A549 (cell line): ENCODE data around the gene USP3. TPM values are rescaled to one million over a fixed set of nuclear protein-coding genes. Genes with fewer than 3 reads are reported as not detected.

Experiments used
- ATAC-seq, 2 experiments: fragments of 200-7000 bp in 1 of 2; fragments of >200 bp in 1 of 2; cut with Nextera tagmentation in 1 of 2; cut with Tn5 transposase in 1 of 2; 3 replicates each; pipeline versions ENCODE4 v1.8.0 to v1.9.1; 2018 to 2020; ENCODE audit warnings: mild to moderate bottlenecking in 1 of 2, moderate library complexity in 1 of 2
- CTCF ChIA-PET: fragments of 300-600 bp; sonication (Branson Sonifier 250); formaldehyde crosslinking; extraction: SDS; loops from one replicate; lab custom pipeline; 2021; ENCODE audit warnings: antibody characterized with exemption, inconsistent platforms; lab: Yijun Ruan, JAX
- POLR2A ChIA-PET: fragments of 350-600 bp; formaldehyde crosslinking; extraction: SDS; loops from one replicate; lab custom pipeline; 2021; ENCODE audit warnings: antibody characterized with exemption, inconsistent platforms; lab: Yijun Ruan, JAX
- DNase-seq, 2 experiments: peaks; one replicate each; pipeline versions ENCODE4 v3.0.0 to v3.0.0-alpha.2; 2011 to 2016; ENCODE audit warnings: low read depth in 1 of 2, low spot score in 1 of 2
- FAIRE-seq: peaks from 2 replicates; lab custom pipeline; 2011; peaks lifted over from hg19 to GRCh38; lab: Jason Lieb, UNC
- H3K27ac ChIP-seq, 2 experiments: fragments of >200 bp; sonication (Bioruptor Twin); formaldehyde crosslinking; 3 replicates each; pipeline ENCODE4 v1.5.1; 2016 to 2017
- H3K4me1 ChIP-seq: fragments of >200 bp; sonication (Bioruptor Twin); formaldehyde crosslinking; 3 replicates; pipeline ENCODE4 v1.6.1; 2016
- H3K4me2 ChIP-seq: fragments of >200 bp; sonication (Bioruptor Twin); formaldehyde crosslinking; 3 replicates; pipeline ENCODE4 v1.6.1; 2016
- H3K4me3 ChIP-seq: fragments of >200 bp; sonication (Bioruptor Twin); formaldehyde crosslinking; 3 replicates; pipeline ENCODE4 v1.5.1; 2016
- H3K9me3 ChIP-seq: fragments of >200 bp; sonication (Bioruptor Twin); formaldehyde crosslinking; 3 replicates; pipeline ENCODE4 v1.6.1; 2016
- CBX2 ChIP-seq: fragments of 200-600 bp; sonication (generic); IDR thresholded peaks from 2 replicates; pipeline ENCODE4 v1.6.1; 2016; ENCODE audit warnings: low read depth, mild to moderate bottlenecking, borderline replicate concordance
- CHD2 ChIP-seq: fragments of 150-350 bp; IDR thresholded peaks from 2 replicates; pipeline ENCODE4 v1.6.1; 2014; ENCODE audit warnings: low read length; ENCODE audit not compliant: partially characterized antibody
- CHD4 ChIP-seq: fragments of 200-600 bp; sonication (generic); IDR thresholded peaks from 2 replicates; pipeline ENCODE4 v1.6.1; 2016; ENCODE audit warnings: antibody characterized with exemption, mild to moderate bottlenecking, borderline replicate concordance
- E2F6 ChIP-seq: IDR thresholded peaks from 2 replicates; pipeline ENCODE4 v1.6.1; 2012; ENCODE audit warnings: low read depth, borderline replicate concordance
- ELK1 ChIP-seq: fragments of 150-350 bp; IDR thresholded peaks from 2 replicates; pipeline ENCODE4 v1.6.1; 2014; ENCODE audit warnings: low read depth, mild to moderate bottlenecking, low read length
- EP300 ChIP-seq, 2 experiments: fragments of >200 bp; sonication (Bioruptor Twin); formaldehyde crosslinking; IDR thresholded peaks; 2 replicates in 1 of 2; 3 replicates in 1 of 2; pipeline ENCODE4 v1.6.1; 2016 to 2017
- FOSB ChIP-seq: fragments of 250-450 bp; sonication (Bioruptor Pico); IDR thresholded peaks from 2 replicates; pipeline ENCODE4 v1.5.0; 2020; ENCODE audit warnings: mild to moderate bottlenecking, moderate library complexity
- FOXS1 ChIP-seq: fragments of 250-450 bp; sonication (Bioruptor Pico); IDR thresholded peaks from 2 replicates; pipeline ENCODE4 v1.5.0; 2020; ENCODE audit warnings: mild to moderate bottlenecking, moderate library complexity
- HEYL ChIP-seq: fragments of 250-450 bp; sonication (Bioruptor Pico); IDR thresholded peaks from 2 replicates; pipeline ENCODE4 v1.8.0; 2021; ENCODE audit warnings: mild to moderate bottlenecking, moderate library complexity
- HOXB5 ChIP-seq: fragments of 250-450 bp; sonication (Bioruptor Pico); IDR thresholded peaks from 2 replicates; pipeline ENCODE4 v1.5.0; 2020; ENCODE audit warnings: mild to moderate bottlenecking, moderate library complexity
- JUNB ChIP-seq: fragments of >200 bp; sonication (Bioruptor Twin); formaldehyde crosslinking; IDR thresholded peaks from 2 replicates; pipeline ENCODE4 v1.6.1; 2016
- KDM1A ChIP-seq: fragments of 200-600 bp; sonication (generic); IDR thresholded peaks from 2 replicates; pipeline ENCODE4 v1.6.1; 2016; ENCODE audit warnings: low read depth, mild to moderate bottlenecking
- NFE2L2 ChIP-seq: fragments of 150-350 bp; conservative IDR thresholded peaks from 2 replicates; pipeline ENCODE4 v1.6.1; 2014; ENCODE audit warnings: low read length
- NR3C1 ChIP-seq: fragments of >200 bp; sonication (Bioruptor Twin); formaldehyde crosslinking; IDR thresholded peaks from 3 replicates; pipeline ENCODE4 v1.6.1; 2017
- PHF8 ChIP-seq: fragments of 200-600 bp; sonication (generic); IDR thresholded peaks from 2 replicates; pipeline ENCODE4 v1.6.1; 2016; ENCODE audit warnings: low read depth, mild to moderate bottlenecking, antibody characterized with exemption, moderate library complexity, borderline replicate concordance
- RARB ChIP-seq: fragments of 250-450 bp; sonication (Bioruptor Pico); IDR thresholded peaks from 2 replicates; pipeline ENCODE4 v1.8.0; 2021; ENCODE audit warnings: mild to moderate bottlenecking, moderate library complexity
- RCOR1 ChIP-seq: fragments of 150-350 bp; IDR thresholded peaks from 2 replicates; pipeline ENCODE4 v1.6.1; 2014; ENCODE audit warnings: antibody characterized with exemption, low read length, low read depth
- RNF2 ChIP-seq: fragments of 200-600 bp; sonication (generic); IDR thresholded peaks from 2 replicates; pipeline ENCODE4 v1.6.1; 2016; ENCODE audit warnings: low read depth, mild to moderate bottlenecking, antibody characterized with exemption, moderate library complexity, borderline replicate concordance
- TFCP2L1 ChIP-seq: fragments of 250-450 bp; sonication (Bioruptor Pico); IDR thresholded peaks from 2 replicates; pipeline ENCODE4 v1.5.0; 2021; ENCODE audit warnings: mild to moderate bottlenecking
- ZC3H11A ChIP-seq: fragments of 450-650 bp; IDR thresholded peaks from 2 replicates; pipeline ENCODE4 v1.6.1; 2014; ENCODE audit warnings: antibody characterized with exemption, mild to moderate bottlenecking
- ZFP36 ChIP-seq: fragments of 450-650 bp; IDR thresholded peaks from 2 replicates; pipeline ENCODE4 v1.6.1; 2014; ENCODE audit warnings: borderline replicate concordance; ENCODE audit not compliant: partially characterized antibody
- WGBS: methylation state at CpG from one replicate; pipeline ENCODE4 v1.1.6; 2017; ENCODE audit errors: missing lambda C conversion rate; 5-methylcytosine and 5-hydroxymethylcytosine counted together
- polyA plus RNA-seq, 4 experiments: library from polyadenylated mRNA; depleted of rRNA in 3 of 4; stranded (reverse); fragments of >200 nt; fragmentation: RNase III in 1 of 4; extraction: RNeasy Plus Mini Kit Qiagen cat#74134 plus additional on column Dnase treatment in 1 of 4; gene quantifications; 2 replicates in 3 of 4; 3 replicates in 1 of 4; pipeline ENCODE4 v1.2.3, GENCODE V29; 2011 to 2017
- TF ChIP-seq, protein P1 (sequence below): fragments of 200-600 bp; sonication (generic); IDR thresholded peaks from 2 replicates; pipeline ENCODE4 v1.6.1; 2016; ENCODE audit warnings: antibody characterized with exemption, mild to moderate bottlenecking, moderate library complexity
- TF ChIP-seq, protein P2 (sequence below): fragments of 250-450 bp; sonication (Bioruptor Pico); IDR thresholded peaks from 2 replicates; pipeline ENCODE4 v1.5.0; 2020; ENCODE audit warnings: low read depth, mild to moderate bottlenecking, moderate library complexity
- TF ChIP-seq, protein P3 (sequence below): fragments of 450-650 bp; IDR thresholded peaks from 2 replicates; pipeline ENCODE4 v1.6.1; 2014; ENCODE audit warnings: antibody characterized with exemption

USP3 gene
- polyA plus RNA-seq, 2 of the 4 experiments (the other 2 are of a cell fraction) = 41.8 to 99.1 TPM

DNA sequence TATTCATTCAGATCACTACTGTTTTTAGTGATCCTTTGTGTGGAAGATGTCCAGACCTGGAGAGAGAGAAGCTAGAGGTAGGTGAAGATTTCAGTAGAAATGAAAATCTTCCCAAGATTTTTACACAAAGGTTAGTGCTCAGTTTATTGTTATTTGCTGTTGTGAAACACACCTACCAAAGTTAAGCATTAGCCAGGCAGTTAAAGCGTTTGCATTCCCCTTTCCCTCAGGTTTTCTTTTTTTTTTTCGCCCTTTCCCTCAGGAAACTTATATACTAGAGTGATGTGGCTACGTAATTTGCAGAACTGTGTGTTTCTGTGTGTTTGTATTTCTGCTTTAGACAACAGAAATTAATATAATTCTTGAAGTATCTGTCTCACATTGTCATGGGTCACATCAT is 34.5 kb downstream of the USP3 start:
- H3K4me3 ChIP-seq = no peak overlapping the region
- H3K27ac ChIP-seq = no peak overlapping the region
- WGBS = 62% methylated on average over 3 of the region's 3 CpGs
- no peak for DNase-seq
- CTCF ChIA-PET = interaction anchor here (0.7 to 1.3 kb wide), 3 partner anchors 9 to 51 kb away, joined by 3 to 4 read pairs (median 3); no protein-coding TSS in a partner anchor
- TF ChIP-seq TFCP2L1 (CRISPR knock-in tag) (no peak), ELK1 (no peak), RCOR1 (no peak), FOXS1 (CRISPR knock-in tag) (no peak), KDM1A (no peak), FOSB (CRISPR knock-in tag) (no peak), RARB (CRISPR knock-in tag) (no peak), NR3C1 (no peak), ZFP36 (no peak), PHF8 (no peak), HOXB5 (CRISPR knock-in tag) (no peak), RNF2 (no peak), E2F6 (no peak), EP300 (IDR thresholded peaks at IDR 0.05) (no peak), CHD2 (no peak), HEYL (CRISPR knock-in tag) (no peak)
- TF ChIP-seq, protein P1, sequence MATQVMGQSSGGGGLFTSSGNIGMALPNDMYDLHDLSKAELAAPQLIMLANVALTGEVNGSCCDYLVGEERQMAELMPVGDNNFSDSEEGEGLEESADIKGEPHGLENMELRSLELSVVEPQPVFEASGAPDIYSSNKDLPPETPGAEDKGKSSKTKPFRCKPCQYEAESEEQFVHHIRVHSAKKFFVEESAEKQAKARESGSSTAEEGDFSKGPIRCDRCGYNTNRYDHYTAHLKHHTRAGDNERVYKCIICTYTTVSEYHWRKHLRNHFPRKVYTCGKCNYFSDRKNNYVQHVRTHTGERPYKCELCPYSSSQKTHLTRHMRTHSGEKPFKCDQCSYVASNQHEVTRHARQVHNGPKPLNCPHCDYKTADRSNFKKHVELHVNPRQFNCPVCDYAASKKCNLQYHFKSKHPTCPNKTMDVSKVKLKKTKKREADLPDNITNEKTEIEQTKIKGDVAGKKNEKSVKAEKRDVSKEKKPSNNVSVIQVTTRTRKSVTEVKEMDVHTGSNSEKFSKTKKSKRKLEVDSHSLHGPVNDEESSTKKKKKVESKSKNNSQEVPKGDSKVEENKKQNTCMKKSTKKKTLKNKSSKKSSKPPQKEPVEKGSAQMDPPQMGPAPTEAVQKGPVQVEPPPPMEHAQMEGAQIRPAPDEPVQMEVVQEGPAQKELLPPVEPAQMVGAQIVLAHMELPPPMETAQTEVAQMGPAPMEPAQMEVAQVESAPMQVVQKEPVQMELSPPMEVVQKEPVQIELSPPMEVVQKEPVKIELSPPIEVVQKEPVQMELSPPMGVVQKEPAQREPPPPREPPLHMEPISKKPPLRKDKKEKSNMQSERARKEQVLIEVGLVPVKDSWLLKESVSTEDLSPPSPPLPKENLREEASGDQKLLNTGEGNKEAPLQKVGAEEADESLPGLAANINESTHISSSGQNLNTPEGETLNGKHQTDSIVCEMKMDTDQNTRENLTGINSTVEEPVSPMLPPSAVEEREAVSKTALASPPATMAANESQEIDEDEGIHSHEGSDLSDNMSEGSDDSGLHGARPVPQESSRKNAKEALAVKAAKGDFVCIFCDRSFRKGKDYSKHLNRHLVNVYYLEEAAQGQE = no peak
- TF ChIP-seq, protein P2, sequence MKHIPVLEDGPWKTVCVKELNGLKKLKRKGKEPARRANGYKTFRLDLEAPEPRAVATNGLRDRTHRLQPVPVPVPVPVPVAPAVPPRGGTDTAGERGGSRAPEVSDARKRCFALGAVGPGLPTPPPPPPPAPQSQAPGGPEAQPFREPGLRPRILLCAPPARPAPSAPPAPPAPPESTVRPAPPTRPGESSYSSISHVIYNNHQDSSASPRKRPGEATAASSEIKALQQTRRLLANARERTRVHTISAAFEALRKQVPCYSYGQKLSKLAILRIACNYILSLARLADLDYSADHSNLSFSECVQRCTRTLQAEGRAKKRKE (CRISPR knock-in tag) = no peak
- TF ChIP-seq, protein P3, sequence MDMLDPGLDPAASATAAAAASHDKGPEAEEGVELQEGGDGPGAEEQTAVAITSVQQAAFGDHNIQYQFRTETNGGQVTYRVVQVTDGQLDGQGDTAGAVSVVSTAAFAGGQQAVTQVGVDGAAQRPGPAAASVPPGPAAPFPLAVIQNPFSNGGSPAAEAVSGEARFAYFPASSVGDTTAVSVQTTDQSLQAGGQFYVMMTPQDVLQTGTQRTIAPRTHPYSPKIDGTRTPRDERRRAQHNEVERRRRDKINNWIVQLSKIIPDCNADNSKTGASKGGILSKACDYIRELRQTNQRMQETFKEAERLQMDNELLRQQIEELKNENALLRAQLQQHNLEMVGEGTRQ = no peak
- TF ChIP-seq, all 56 proteins: peak for 0
- POLR2A ChIA-PET = interaction anchor here (0.7 kb wide), 1 partner anchor 1459 kb away, joined by 3 read pairs; no protein-coding TSS in a partner anchor
- Histone ChIP-seq H3K4me1 (peaks cover 45% of the 10 kb centered on the region), H3K9me3 (no peaks in the 10 kb centered on the region), H3K4me2 (peak overlapping the region; percentile 13; the same call in 1 of the 3 replicates)
- FAIRE-seq (no peak), ATAC-seq (no peak)

GRCh38 chr15:63539521-63539920 is 35.1 kb downstream of the USP3 start:
- Histone ChIP-seq H3K27ac (no peak overlapping the region), H3K4me3 (no peak overlapping the region), H3K9me3 (no peaks in the 10 kb centered on the region), H3K4me1 (peaks cover 48% of the 10 kb centered on the region), H3K4me2 (no peak overlapping the region)
- FAIRE-seq (no peak), ATAC-seq (peak in 1 of 2 experiments; percentile 25; a peak in 1 of 6 replicates), DNase-seq (no peak)
- TF ChIP-seq NFE2L2 (no peak), ELK1 (no peak), CHD4 (no peak), FOSB (CRISPR knock-in tag) (no peak), ZC3H11A (no peak), JUNB (no peak), CBX2 (no peak), RCOR1 (no peak), ZFP36 (no peak)
- CTCF ChIA-PET = interaction anchor here (2.0 kb wide), 1 partner anchor 17 kb away, joined by 5 read pairs; no protein-coding TSS in a partner anchor
- 74% methylated on average over 6 of the region's 6 CpGs for WGBS
- POLR2A ChIA-PET = no interaction called here
